ENCODE data around the gene BCKDHA. TPM values are rescaled to one million over a fixed set of nuclear protein-coding genes. Genes with fewer than 3 reads are reported as not detected.
"Not testable (repeated sequence)": the region's sequence is repeated elsewhere in the genome, so short reads cannot be mapped to it uniquely, and the experiment has no call there.

Gene BCKDHA
- polyA plus RNA-seq, 1 donor: 16.3 TPM

DNA sequence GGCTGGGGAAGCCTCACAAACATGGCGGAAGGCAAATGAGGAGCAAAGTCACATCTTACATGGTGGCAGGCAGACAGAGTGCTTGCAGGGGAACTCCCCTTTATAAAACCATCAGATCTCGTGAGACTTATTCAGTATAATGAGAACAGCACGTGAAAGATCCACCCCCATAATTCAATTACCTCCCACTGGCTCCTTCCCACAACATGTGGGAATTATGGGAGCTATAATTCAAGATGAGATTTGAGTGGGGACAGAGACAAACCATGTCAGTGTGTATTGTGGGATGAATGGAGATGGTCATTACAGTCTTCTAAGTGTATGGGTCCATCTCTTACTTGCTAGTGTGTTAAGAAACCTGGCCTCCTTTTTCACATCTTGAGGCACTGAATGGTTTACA lies 4.4 kb downstream of the BCKDHA start:
- no peak overlapping the region for H3K27ac ChIP-seq (ENCODE audit: low read length)
- WGBS (ENCODE audit: insufficient coverage, low lambda C conversion rate): no CpG with 5 or more reads among the region's 3 CpGs
- H3K27me3 ChIP-seq (ENCODE audit: control insufficient read depth, insufficient read depth, low read length): no peaks in the 10 kb centered on the region
- no peak for DNase-seq
- H3K4me3 ChIP-seq (ENCODE audit: low read length): no peak overlapping the region
- H3K36me3 ChIP-seq (ENCODE audit: control insufficient read depth, insufficient read depth, low read length): peaks cover 11% of the 10 kb centered on the region
- H3K4me1 ChIP-seq (ENCODE audit: control insufficient read depth, insufficient read depth, low read length): peaks cover 8% of the 10 kb centered on the region
- no peaks in the 10 kb centered on the region for H3K9me3 ChIP-seq (ENCODE audit: control insufficient read depth, low read depth, low read length)

DNA sequence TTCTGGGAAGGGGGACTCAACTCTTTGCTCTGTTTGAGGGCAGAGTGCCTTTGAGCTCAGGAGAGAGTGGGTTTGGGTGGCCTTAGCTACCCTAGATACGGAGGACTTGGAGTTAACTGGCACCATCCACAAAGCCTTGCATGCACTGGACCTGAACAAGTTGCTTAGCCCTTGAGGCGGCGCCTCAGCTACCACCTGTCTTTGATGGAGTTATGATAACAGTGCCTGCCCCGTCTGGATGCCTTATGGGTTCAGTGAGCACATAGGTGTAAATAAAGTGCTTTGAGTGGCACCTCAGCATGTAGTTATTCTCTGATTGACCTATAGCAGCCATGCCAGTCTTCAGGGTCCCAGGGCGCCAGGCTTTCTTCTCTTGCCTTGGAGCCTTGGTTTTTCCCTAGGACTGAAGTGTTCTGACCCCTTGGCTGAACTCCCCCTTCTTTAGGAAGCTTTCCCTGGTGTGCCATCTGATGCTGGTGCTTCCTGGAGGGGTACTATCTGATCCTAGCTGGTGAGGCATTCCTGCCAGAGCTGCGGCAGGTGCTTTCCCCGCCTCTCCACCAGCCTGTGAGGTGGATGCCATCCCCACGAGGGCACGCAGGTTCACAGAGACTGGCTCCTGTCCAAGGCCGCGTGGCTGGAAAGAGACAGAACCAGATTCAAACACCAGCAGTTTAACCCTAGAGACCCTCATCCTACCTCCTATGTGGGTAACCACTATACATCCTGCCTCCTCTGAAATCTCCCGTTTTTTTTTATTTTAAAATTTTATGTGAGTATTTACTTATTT lies 5.8 kb downstream of the BCKDHA start:
- no peak for DNase-seq
- H3K27me3 ChIP-seq (ENCODE audit: control insufficient read depth, insufficient read depth, low read length): no peaks in the 10 kb centered on the region
- 87% methylated on average over 3 of the region's 12 CpGs for WGBS (ENCODE audit: insufficient coverage, low lambda C conversion rate)
- peaks cover 13% of the 10 kb centered on the region for H3K4me1 ChIP-seq (ENCODE audit: control insufficient read depth, insufficient read depth, low read length)
- H3K4me3 ChIP-seq (ENCODE audit: low read length): no peak overlapping the region
- H3K36me3 ChIP-seq (ENCODE audit: control insufficient read depth, insufficient read depth, low read length): peaks cover 15% of the 10 kb centered on the region
- H3K27ac ChIP-seq (ENCODE audit: low read length): no peak overlapping the region
- H3K9me3 ChIP-seq (ENCODE audit: control insufficient read depth, low read depth, low read length): no peaks in the 10 kb centered on the region

DNA sequence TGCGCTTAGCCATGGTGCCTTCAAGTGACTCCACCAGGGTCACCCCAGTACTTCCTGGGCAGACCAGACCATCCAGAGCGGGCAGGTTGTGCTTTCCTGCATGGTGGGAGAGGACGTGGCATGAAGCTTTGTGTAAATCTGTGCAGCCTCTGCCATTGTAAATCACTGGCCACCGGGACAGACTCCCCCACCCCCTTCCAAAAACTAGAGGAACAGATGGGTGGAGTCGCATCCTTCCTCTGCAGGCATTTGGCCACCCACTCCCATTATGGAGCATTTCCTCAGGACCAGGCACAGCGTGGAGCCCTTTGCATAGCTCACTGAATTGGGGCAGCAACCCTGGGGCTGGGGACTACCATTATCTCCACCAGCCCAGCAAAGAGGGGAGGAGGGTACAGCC lies 8.2 kb downstream of the BCKDHA start:
- no peak for DNase-seq
- peaks cover 21% of the 10 kb centered on the region for H3K36me3 ChIP-seq (ENCODE audit: control insufficient read depth, insufficient read depth, low read length)
- no peaks in the 10 kb centered on the region for H3K9me3 ChIP-seq (ENCODE audit: control insufficient read depth, low read depth, low read length)
- H3K4me3 ChIP-seq (ENCODE audit: low read length): no peak overlapping the region
- H3K27ac ChIP-seq (ENCODE audit: low read length): no peak overlapping the region
- H3K4me1 ChIP-seq (ENCODE audit: control insufficient read depth, insufficient read depth, low read length): peaks cover 19% of the 10 kb centered on the region
- no peaks in the 10 kb centered on the region for H3K27me3 ChIP-seq (ENCODE audit: control insufficient read depth, insufficient read depth, low read length)
- WGBS (ENCODE audit: insufficient coverage, low lambda C conversion rate): no CpG with 5 or more reads among the region's 6 CpGs

DNA sequence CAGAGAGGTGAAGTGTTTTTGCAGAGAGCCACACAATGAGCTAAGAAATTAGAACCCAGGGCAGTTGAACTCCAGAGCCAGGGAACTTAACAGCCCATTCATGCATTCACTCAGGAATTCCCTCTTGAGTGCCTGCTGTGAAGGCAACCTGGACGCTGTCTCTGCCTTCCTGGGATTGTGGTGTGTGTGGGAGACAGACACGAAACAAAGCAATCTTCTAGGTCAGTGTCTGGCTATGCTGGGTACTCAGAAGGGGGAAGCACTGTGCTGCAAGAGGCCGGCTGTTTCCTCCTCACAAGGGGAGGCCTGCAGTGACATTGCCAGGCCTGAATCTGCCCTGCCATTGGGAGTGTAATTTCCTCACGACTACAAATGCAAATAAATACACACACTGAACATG lies 9.7 kb downstream of the BCKDHA start:
- peaks cover 19% of the 10 kb centered on the region for H3K4me1 ChIP-seq (ENCODE audit: control insufficient read depth, insufficient read depth, low read length)
- no peak overlapping the region for H3K27ac ChIP-seq (ENCODE audit: low read length)
- H3K36me3 ChIP-seq (ENCODE audit: control insufficient read depth, insufficient read depth, low read length): peaks cover 30% of the 10 kb centered on the region
- peak in 1 of 2 donors; percentile 27 for DNase-seq
- no peaks in the 10 kb centered on the region for H3K27me3 ChIP-seq (ENCODE audit: control insufficient read depth, insufficient read depth, low read length)
- H3K9me3 ChIP-seq (ENCODE audit: control insufficient read depth, low read depth, low read length): no peaks in the 10 kb centered on the region
- WGBS (ENCODE audit: insufficient coverage, low lambda C conversion rate): no CpG with 5 or more reads among the region's 4 CpGs
- no peak overlapping the region for H3K4me3 ChIP-seq (ENCODE audit: low read length)

DNA sequence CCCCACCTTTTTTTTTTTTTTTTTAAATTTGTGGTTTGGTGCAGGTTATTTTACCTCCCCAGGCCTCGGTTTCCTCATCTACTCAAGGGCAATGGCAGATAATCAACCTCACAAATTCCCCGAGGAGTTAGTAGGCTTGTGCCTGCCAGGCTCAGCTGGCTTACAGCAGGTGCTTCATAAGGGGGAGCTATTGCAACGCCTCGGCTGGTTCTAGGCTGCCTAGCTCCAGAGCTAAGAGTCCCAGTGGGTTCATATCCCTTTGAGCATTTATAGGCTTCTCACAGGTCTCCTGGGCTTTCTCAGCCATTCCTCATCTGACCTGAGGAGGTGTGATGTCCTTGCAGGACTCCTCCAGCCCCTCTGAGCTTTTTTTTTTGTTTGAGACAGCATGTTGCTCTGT lies 10.6 kb downstream of the BCKDHA start:
- Histone ChIP-seq H3K27me3 (ENCODE audit: control insufficient read depth, insufficient read depth, low read length) (no peaks in the 10 kb centered on the region), H3K36me3 (ENCODE audit: control insufficient read depth, insufficient read depth, low read length) (peaks cover 28% of the 10 kb centered on the region), H3K27ac (ENCODE audit: low read length) (no peak overlapping the region), H3K4me3 (ENCODE audit: low read length) (no peak overlapping the region), H3K9me3 (ENCODE audit: control insufficient read depth, low read depth, low read length) (no peaks in the 10 kb centered on the region), H3K4me1 (ENCODE audit: control insufficient read depth, insufficient read depth, low read length) (peaks cover 19% of the 10 kb centered on the region)
- DNase-seq: no peak
- WGBS (ENCODE audit: insufficient coverage, low lambda C conversion rate): no CpG with 5 or more reads among the region's 4 CpGs

DNA sequence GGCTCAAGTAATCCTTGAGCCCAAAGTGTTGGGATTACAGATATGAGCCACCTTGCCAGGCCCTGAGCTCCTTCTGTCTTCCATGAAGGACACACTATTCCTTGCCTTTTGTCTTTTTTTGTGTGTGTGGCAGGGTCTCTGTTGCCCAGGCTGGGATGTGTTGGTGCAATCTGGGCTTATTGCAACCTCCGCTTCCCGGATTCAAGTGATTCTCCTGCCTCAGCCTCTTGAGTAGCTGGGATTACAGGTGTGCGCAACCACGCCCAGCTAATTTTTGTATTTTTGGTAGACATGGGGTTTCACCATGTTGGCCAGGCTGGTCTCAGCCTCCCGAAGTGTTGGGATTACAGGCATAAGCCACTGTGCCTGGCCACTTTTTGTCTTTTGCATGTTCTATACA lies 11.2 kb downstream of the BCKDHA start:
- peaks cover 23% of the 10 kb centered on the region for H3K4me1 ChIP-seq (ENCODE audit: control insufficient read depth, insufficient read depth, low read length)
- not testable (repeated sequence) for H3K27me3 ChIP-seq (ENCODE audit: control insufficient read depth, insufficient read depth, low read length); DNase-seq; H3K4me3 ChIP-seq (ENCODE audit: low read length); H3K9me3 ChIP-seq (ENCODE audit: control insufficient read depth, low read depth, low read length)
- H3K36me3 ChIP-seq (ENCODE audit: control insufficient read depth, insufficient read depth, low read length): peaks cover 34% of the 10 kb centered on the region
- H3K27ac ChIP-seq (ENCODE audit: low read length): peak overlapping the region; percentile 44
- no CpG with 5 or more reads among the region's 5 CpGs for WGBS (ENCODE audit: insufficient coverage, low lambda C conversion rate)

DNA sequence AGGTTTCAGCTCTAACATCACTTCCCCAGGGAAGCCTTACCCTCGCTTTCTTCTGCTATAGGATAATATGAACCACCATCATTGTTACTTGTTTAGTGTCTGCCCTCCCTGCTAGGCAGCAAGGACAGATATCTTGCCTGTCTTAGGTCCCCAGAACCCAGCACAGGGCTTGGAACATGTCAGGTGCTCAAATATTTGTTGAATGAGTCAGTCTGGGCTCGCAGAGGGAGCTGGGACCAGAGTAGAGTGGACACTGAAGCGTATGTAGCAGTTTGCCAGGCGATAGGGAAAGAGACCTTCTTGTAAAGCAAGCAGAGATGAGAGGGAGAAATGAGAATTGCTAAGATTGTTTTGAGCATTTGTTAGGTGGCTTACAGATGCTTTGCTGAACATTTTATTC lies 11.7 kb downstream of the BCKDHA start:
- no CpG with 5 or more reads among the region's 4 CpGs for WGBS (ENCODE audit: insufficient coverage, low lambda C conversion rate)
- Histone ChIP-seq H3K4me3 (ENCODE audit: low read length) (no peak overlapping the region), H3K36me3 (ENCODE audit: control insufficient read depth, insufficient read depth, low read length) (peaks cover 38% of the 10 kb centered on the region), H3K4me1 (ENCODE audit: control insufficient read depth, insufficient read depth, low read length) (peaks cover 27% of the 10 kb centered on the region), H3K9me3 (ENCODE audit: control insufficient read depth, low read depth, low read length) (no peaks in the 10 kb centered on the region), H3K27ac (ENCODE audit: low read length) (peak overlapping the region; percentile 44), H3K27me3 (ENCODE audit: control insufficient read depth, insufficient read depth, low read length) (no peaks in the 10 kb centered on the region)
- peak; percentile 78 to 86 for DNase-seq

DNA sequence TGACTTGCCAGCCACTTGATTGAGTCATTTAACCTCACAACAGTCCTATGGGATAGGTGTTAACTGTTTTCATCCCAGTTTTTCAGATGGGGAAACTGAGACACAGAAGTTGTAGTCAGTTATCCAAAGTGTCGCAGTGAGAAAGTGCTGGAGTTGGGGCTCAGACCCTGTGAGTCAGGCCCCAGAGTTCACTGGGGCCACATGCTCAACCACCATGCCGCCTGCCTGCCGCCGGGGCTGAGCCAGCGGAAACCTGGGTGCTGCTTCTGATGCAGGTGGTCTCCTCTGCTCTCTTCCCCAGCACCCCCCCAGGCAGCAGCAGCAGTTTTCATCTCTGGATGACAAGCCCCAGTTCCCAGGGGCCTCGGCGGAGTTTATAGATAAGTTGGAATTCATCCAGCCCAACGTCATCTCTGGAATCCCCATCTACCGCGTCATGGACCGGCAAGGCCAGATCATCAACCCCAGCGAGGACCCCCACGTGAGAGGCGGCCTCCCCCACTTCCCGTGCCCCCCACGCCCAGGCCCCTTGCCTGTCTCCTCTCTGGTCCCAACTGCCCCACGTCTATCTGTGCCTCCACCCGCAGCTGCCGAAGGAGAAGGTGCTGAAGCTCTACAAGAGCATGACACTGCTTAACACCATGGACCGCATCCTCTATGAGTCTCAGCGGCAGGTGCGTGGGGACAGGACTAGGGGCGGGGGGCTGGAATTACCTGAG lies 12.9 kb downstream of the BCKDHA start:
- H3K27ac ChIP-seq (ENCODE audit: low read length): no peak overlapping the region
- no peaks in the 10 kb centered on the region for H3K27me3 ChIP-seq (ENCODE audit: control insufficient read depth, insufficient read depth, low read length)
- H3K4me1 ChIP-seq (ENCODE audit: control insufficient read depth, insufficient read depth, low read length): peaks cover 38% of the 10 kb centered on the region
- no CpG with 5 or more reads among the region's 23 CpGs for WGBS (ENCODE audit: insufficient coverage, low lambda C conversion rate)
- no peak for DNase-seq
- H3K36me3 ChIP-seq (ENCODE audit: control insufficient read depth, insufficient read depth, low read length): peaks cover 50% of the 10 kb centered on the region
- H3K4me3 ChIP-seq (ENCODE audit: low read length): no peak overlapping the region
- no peaks in the 10 kb centered on the region for H3K9me3 ChIP-seq (ENCODE audit: control insufficient read depth, low read depth, low read length)

DNA sequence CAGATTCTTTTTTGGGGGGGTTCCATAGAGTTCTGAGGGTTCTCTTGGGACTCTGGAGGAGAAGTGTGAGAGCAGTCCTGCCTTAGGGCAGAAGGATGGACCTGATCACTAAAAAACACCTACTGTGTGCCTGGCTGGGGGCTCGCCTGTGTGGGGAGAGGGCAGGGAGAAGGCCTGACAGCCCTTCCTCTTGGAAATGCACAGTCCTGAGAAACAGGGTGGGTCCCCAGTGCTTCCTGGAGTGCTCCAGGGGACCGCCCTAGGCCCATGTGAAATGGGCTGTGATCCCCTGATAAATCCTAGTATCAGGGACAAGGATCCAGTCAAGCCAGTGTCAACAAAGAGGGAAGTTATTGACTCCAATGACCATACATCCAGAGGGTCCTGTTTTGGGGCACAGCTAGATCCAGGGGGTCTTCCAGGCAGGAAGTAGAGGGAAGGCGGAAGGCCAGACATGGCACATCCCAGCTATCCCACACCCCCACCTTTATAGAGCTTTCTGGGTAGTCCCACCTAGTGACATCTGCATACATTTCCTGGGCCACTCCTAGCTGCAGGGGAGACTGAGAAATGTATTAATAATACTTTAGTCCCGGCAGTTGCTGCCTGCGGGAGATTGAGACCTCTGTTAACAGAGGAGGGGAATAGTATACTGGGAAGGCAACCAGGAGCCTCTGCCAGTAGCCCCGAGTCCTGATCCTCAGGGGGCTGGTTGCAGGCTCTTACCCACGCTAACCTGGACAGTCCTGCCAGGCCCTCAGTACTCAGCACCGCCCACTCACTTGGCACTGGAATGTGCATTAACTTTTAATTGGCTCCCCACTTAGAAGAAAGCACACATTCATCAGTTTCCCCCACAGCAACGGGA lies 13.7 kb downstream of the BCKDHA start:
- no peaks in the 10 kb centered on the region for H3K9me3 ChIP-seq (ENCODE audit: control insufficient read depth, low read depth, low read length)
- no peaks in the 10 kb centered on the region for H3K27me3 ChIP-seq (ENCODE audit: control insufficient read depth, insufficient read depth, low read length)
- no peak overlapping the region for H3K27ac ChIP-seq (ENCODE audit: low read length)
- H3K4me1 ChIP-seq (ENCODE audit: control insufficient read depth, insufficient read depth, low read length): peaks cover 39% of the 10 kb centered on the region
- H3K4me3 ChIP-seq (ENCODE audit: low read length): no peak overlapping the region
- DNase-seq: no peak
- no CpG with 5 or more reads among the region's 9 CpGs for WGBS (ENCODE audit: insufficient coverage, low lambda C conversion rate)
- H3K36me3 ChIP-seq (ENCODE audit: control insufficient read depth, insufficient read depth, low read length): peaks cover 54% of the 10 kb centered on the region

DNA sequence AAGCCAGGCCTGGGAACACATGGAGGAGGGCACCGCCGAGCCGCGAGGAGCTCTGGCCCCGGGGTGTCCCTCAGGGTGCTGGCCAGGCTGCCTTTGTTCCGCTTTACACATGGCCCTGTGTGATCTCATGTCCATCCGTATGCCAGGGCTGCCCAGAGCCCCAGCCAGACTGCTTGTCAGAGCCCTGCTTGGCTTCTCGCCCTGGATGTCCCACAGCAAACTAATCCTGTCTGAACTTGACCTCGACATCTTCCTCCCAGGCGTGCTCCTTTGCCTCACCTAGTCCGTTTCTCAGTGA lies 14.3 kb downstream of the BCKDHA start:
- H3K27ac ChIP-seq (ENCODE audit: low read length): no peak overlapping the region
- H3K9me3 ChIP-seq (ENCODE audit: control insufficient read depth, low read depth, low read length): no peaks in the 10 kb centered on the region
- no peak overlapping the region for H3K4me3 ChIP-seq (ENCODE audit: low read length)
- H3K36me3 ChIP-seq (ENCODE audit: control insufficient read depth, insufficient read depth, low read length): peaks cover 58% of the 10 kb centered on the region
- peaks cover 41% of the 10 kb centered on the region for H3K4me1 ChIP-seq (ENCODE audit: control insufficient read depth, insufficient read depth, low read length)
- 100% methylated on average over 3 of the region's 11 CpGs for WGBS (ENCODE audit: insufficient coverage, low lambda C conversion rate)
- no peaks in the 10 kb centered on the region for H3K27me3 ChIP-seq (ENCODE audit: control insufficient read depth, insufficient read depth, low read length)
- no peak for DNase-seq

Data from large intestine (tissue), 3 donors.